Activated CD4-positive, alpha-beta memory T cell treated with anti-CD3 and anti-CD28 coated beads for 36 hours (primary cell): ENCODE measurements around the gene PLA2G4B. TPM values are rescaled to one million over a fixed set of nuclear protein-coding genes. Genes with fewer than 3 reads are reported as not detected.

Source experiments
- CTCF ChIA-PET: fragments of 350-600 bp; sonication (Branson Sonifier 250); formaldehyde crosslinking; loops from one replicate; lab custom pipeline; 2021; ENCODE audit warnings: antibody characterized with exemption, inconsistent platforms; lab: Charles Lee
- POLR2A ChIA-PET: fragments of 350-600 bp; sonication (Branson Sonifier 250); formaldehyde crosslinking; loops from one replicate; lab custom pipeline; 2021; ENCODE audit warnings: antibody characterized with exemption; lab: Charles Lee
- DNase-seq: peaks from one replicate; pipeline ENCODE4 v3.0.0-alpha.2; 2020
- H3K27ac Mint-ChIP-seq: one replicate; pipeline ENCODE4 v1.8.0; 2021; ENCODE audit warnings: mixed read lengths
- H3K27me3 Mint-ChIP-seq: one replicate; pipeline ENCODE4 v1.8.0; 2021; ENCODE audit warnings: mixed read lengths
- H3K36me3 Mint-ChIP-seq: one replicate; pipeline ENCODE4 v1.8.0; 2021; ENCODE audit warnings: mixed read lengths
- H3K4me1 Mint-ChIP-seq: one replicate; pipeline ENCODE4 v1.8.0; 2021; ENCODE audit warnings: low read depth, mixed read lengths
- H3K4me3 Mint-ChIP-seq: one replicate; pipeline ENCODE4 v1.8.0; 2021; ENCODE audit warnings: mild to moderate bottlenecking, mixed read lengths
- H3K9me3 Mint-ChIP-seq: one replicate; pipeline ENCODE4 v1.8.0; 2021; ENCODE audit warnings: mixed read lengths
- intact Hi-C: fragments of 100-400 bp; cut with micrococcal nuclease; formaldehyde crosslinking; loops from one replicate; pipeline ENCODE4 v1.15.1; 2023
- total RNA-seq, 2 experiments: library from RNA; stranded (reverse); gene quantifications; one replicate each; pipeline ENCODE4 v1.2.3, GENCODE V29; 2021

PLA2G4B gene
- total RNA-seq, 2 experiments from 2014 or later = 6.0 to 9.9 TPM

DNA sequence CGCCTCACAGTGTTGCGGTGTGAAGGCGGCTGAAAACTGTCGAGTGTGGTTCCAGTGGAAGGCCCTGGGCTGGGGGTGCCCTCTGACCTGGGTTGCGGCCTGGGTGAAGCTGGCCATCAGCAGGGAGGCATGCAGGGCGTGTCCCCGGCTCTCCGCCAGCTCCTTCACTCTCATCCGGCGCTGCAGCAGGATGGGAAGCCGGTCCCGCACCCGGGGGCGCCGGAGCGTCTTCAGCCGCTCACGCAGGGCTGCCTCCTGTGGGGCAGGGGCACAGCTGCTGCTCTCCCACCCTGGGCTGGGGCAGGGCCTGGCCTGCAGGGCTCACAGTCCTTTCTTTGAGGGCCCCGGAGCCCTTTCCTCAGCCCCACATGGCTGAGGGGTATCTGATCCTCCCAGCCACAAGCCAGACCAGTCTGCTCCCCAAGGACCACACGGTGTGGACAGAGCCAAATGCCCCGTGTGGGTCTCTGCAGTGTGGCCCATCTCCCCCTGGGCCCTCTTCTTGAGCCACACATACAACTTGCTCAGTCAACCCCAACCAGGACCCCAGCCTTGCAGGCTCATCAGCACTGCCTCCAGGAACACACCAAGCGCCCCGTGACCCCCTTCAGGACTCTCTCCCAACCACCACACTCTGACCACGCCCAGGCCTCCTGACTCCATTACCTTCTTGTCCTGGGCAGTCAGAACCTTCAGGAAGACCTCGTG is 28.4 kb downstream of the PLA2G4B start:
- ChIA-PET CTCF (no interaction called here), POLR2A (interaction anchor here (1.3 kb wide), 1 partner anchor 15 kb away, joined by 3 read pairs; no protein-coding TSS in a partner anchor)
- H3K36me3 Mint-ChIP-seq = no peaks in the 10 kb centered on the region
- H3K4me3 Mint-ChIP-seq = no peak overlapping the region
- no peaks in the 10 kb centered on the region for H3K9me3 Mint-ChIP-seq
- H3K27me3 Mint-ChIP-seq = no peaks in the 10 kb centered on the region
- no peak for DNase-seq
- peaks cover 16% of the 10 kb centered on the region for H3K4me1 Mint-ChIP-seq
- intact Hi-C loops = no loop called here
- no peak overlapping the region for H3K27ac Mint-ChIP-seq

DNA sequence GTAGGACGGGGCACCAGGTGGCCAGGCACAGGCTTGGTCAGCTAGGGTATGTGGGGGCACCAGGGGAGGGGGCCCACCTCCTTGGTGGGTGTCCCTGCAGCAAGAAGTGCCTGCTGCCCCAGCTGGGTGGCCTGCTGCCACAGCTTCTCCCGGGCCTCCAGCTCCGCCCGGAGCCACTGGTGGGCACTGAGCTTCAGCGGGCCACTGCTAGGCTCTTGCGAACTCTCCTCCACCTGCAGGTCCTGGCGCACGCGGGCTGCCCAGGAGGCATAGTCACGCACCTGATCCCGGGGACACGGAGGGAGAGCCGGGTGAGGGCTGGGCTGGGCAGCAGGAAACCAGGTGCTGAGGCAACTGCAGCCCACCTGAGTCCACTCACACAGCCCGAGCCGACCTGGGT is 29.7 kb downstream of the PLA2G4B start:
- DNase-seq = no peak
- Mint-ChIP-seq H3K4me3 (no peak overlapping the region), H3K36me3 (no peaks in the 10 kb centered on the region), H3K27ac (no peak overlapping the region), H3K4me1 (peaks cover 20% of the 10 kb centered on the region), H3K9me3 (no peaks in the 10 kb centered on the region), H3K27me3 (no peaks in the 10 kb centered on the region)
- POLR2A ChIA-PET = no interaction called here
- intact Hi-C loops = no loop called here
- CTCF ChIA-PET = interaction anchor here (0.6 kb wide), 1 partner anchor 36 kb away, joined by 3 read pairs; no protein-coding TSS in a partner anchor

DNA sequence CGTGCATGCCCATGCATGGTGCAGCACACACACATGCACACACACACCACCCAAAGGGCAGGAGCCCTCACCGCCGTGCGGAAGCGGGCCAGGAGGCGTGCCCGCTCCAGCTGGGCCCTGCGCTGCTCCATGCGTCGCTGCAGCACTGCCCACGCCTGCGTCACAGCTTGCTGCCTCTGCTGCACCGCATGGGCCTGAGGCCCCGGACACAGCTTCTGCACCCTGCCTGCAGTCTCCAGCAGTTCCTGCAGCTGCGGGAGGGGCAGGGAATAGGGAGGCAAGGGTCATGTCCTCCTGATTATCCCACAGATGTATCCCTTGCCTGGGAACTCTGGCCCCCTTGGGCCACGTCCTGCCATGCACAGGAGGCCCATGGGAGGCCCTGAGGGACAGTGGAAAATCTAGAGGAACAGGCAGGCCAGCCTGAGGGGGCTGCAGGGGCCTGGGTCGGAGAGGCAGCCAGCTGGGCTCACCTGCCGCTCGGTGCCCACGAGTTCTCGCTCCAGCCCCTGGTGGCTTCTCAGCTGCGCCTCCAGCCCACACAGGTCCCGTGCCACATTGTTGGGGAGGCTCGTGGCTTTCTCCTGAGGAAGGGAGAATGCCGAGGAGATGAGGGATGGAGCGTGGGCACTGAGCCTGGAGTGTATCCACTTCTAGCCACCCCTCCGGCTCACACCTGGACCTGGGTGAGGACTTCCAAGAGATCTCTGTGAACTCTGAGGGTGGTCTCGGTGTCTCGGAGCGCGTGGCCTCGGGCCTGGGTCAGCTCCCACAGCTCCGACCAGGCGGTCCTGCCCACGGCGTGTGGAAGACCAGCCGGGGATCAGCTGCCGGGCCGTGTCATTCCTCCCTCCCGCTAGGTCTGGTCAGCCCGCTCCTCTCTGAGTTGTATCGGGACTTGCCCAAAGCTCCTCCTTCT is 31.4 kb downstream of the PLA2G4B start:
- Mint-ChIP-seq H3K27me3 (no peaks in the 10 kb centered on the region), H3K36me3 (no peaks in the 10 kb centered on the region), H3K27ac (peak overlapping the region; percentile 77), H3K4me1 (peaks cover 20% of the 10 kb centered on the region), H3K4me3 (peak overlapping the region; percentile 7), H3K9me3 (no peaks in the 10 kb centered on the region)
- POLR2A ChIA-PET = interaction anchor here (0.8 to 1.3 kb wide), 8 partner anchors 12 to 100 kb away, joined by 3 to 6 read pairs (median 3); no protein-coding TSS in a partner anchor
- intact Hi-C loops = loop anchor here (1.0 kb wide), 2 partner anchors 42 to 67 kb away; partner anchors contain the start of gene JMJD7
- no peak for DNase-seq
- CTCF ChIA-PET = interaction anchor here (0.6 to 1.4 kb wide), 11 partner anchors 23 to 240 kb away, joined by 3 to 8 read pairs (median 4); partner anchors contain the start of gene MAPKBP1

DNA sequence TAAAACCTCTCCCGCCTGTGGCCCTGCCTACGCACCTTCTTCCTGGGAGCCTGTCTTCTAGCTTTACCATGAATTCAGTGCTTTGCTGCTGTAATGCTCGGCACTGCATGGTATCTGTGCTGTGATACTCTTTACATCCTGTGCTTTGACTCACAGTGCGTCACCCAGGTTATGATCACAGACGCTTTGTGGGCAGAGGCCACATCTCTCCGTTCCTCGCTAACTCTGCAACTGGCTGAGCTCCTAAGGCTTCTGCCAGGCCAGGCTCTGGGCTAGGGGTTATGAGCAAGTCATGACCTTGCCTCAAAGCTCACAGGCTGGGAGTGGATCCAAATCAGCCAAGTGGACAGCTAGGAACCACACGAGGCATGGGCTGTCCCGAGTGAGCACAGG is 32.0 kb downstream of the PLA2G4B start:
- POLR2A ChIA-PET = interaction anchor here (0.8 to 1.3 kb wide), 8 partner anchors 11 to 99 kb away, joined by 3 to 6 read pairs (median 3); no protein-coding TSS in a partner anchor
- peak; percentile 87 for DNase-seq
- intact Hi-C loops = loop anchor here (1.0 kb wide), 2 partner anchors 42 to 67 kb away; partner anchors contain the start of gene JMJD7
- no peaks in the 10 kb centered on the region for H3K27me3 Mint-ChIP-seq
- CTCF ChIA-PET = interaction anchor here (0.6 to 1.4 kb wide), 9 partner anchors 22 to 214 kb away, joined by 3 to 8 read pairs (median 4); partner anchors contain the start of gene MAPKBP1
- no peaks in the 10 kb centered on the region for H3K36me3 Mint-ChIP-seq
- H3K27ac Mint-ChIP-seq = peak overlapping the region; percentile 77
- no peaks in the 10 kb centered on the region for H3K9me3 Mint-ChIP-seq
- H3K4me3 Mint-ChIP-seq = peak overlapping the region; percentile 7
- H3K4me1 Mint-ChIP-seq = peaks cover 20% of the 10 kb centered on the region

DNA sequence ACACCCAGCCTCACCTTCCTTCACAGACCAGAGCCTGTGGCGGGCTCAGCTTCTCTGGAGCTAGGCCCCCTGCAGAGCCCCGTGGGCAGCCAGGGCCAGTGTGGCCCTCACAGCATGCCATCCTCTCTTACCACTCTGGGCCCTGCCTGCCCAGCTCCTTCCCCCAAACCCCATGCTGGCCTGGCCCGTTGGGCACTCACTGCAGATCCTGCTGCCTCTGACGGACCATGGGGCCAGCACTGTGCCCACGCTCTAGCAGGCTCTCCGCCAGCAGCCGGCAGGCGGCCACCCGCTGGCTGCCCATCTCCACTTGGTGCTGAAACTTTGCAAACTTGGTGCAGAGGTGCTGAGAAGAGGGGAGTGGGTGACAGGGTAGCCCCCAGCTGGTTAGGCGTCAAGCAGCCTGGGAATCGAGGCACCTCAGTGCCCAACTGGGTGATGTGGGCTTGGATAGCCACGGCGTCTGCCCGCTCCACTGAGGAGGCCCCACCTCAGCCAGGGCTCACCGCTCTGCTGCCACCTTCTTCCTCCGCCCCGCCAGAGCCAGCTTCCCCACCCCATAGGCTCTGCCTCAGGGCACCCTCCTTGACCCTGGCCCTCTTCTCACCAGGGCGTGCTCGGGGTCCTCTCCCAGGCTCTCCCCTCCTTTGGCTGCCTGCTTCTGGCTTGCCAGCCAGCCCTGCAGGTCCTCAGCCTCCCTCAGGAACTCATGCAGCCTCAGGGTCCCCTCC is 32.7 kb downstream of the PLA2G4B start:
- Mint-ChIP-seq H3K4me1 (peaks cover 20% of the 10 kb centered on the region), H3K9me3 (no peaks in the 10 kb centered on the region), H3K36me3 (no peaks in the 10 kb centered on the region), H3K27me3 (no peaks in the 10 kb centered on the region), H3K4me3 (no peak overlapping the region), H3K27ac (peak overlapping the region; percentile 77)
- ChIA-PET CTCF (interaction anchor here (0.8 to 1.4 kb wide), 8 partner anchors 21 to 213 kb away, joined by 3 to 8 read pairs (median 4); partner anchors contain the start of gene MAPKBP1), POLR2A (interaction anchor here (1.2 to 1.3 kb wide), 6 partner anchors 22 to 99 kb away, joined by 3 to 6 read pairs (median 3); no protein-coding TSS in a partner anchor)
- no peak for DNase-seq
- intact Hi-C loops = no loop called here

DNA sequence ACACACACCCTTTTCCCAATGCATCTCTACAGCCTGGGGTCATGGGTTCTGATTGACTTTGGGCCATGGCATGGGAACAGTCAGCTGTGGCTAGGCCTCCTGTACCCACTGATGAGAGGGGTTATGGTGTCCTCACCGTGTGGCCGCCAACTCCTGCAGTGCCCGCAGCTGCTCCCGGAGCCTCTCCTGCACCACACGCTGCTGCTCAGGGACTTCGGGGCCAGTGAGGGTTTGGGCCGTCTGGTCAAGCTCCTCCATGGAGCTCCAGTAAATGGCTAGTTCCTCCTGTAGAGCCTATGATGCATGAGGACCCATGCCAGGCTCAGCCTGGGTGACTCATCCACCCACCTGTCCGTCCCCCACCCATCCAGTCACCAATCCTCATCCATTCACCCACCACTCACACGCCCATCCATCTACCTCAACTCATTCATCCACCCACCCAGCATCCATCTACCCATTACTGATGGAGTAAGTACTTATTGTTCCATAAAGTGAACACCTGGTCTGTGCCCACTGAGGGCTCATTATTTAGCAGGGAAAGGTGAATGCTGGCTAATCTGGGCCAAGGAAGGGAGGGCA is 33.6 kb downstream of the PLA2G4B start:
- no peaks in the 10 kb centered on the region for H3K9me3 Mint-ChIP-seq
- intact Hi-C loops = no loop called here
- ChIA-PET POLR2A (no interaction called here), CTCF (no interaction called here)
- H3K27me3 Mint-ChIP-seq = no peaks in the 10 kb centered on the region
- DNase-seq = no peak
- no peak overlapping the region for H3K4me3 Mint-ChIP-seq
- peaks cover 20% of the 10 kb centered on the region for H3K4me1 Mint-ChIP-seq
- no peak overlapping the region for H3K27ac Mint-ChIP-seq
- H3K36me3 Mint-ChIP-seq = no peaks in the 10 kb centered on the region

DNA sequence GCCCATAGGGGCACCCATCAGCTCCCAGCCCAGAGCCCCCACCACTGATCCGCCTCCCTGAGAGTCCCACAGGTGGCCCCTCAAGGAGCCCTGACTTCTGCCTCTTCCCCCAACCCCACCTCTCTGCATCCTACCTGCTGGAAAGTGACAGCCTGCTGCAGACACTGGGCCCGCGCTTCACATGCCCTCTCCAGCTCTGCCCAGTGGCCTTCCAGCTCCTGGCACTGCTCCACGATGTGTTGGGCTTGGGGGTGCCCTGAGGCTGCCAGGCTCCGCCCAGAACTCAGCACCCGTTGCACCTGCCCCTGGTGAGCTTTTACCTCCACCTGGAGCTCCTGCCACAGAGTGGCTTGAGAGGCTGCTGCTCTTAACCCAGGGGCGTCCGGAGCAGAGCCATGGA is 35.1 kb downstream of the PLA2G4B start:
- ChIA-PET CTCF (no interaction called here), POLR2A (no interaction called here)
- Mint-ChIP-seq H3K27me3 (no peaks in the 10 kb centered on the region), H3K4me3 (no peak overlapping the region), H3K27ac (no peak overlapping the region), H3K9me3 (no peaks in the 10 kb centered on the region), H3K36me3 (no peaks in the 10 kb centered on the region), H3K4me1 (peaks cover 20% of the 10 kb centered on the region)
- DNase-seq = no peak
- intact Hi-C loops = no loop called here

DNA sequence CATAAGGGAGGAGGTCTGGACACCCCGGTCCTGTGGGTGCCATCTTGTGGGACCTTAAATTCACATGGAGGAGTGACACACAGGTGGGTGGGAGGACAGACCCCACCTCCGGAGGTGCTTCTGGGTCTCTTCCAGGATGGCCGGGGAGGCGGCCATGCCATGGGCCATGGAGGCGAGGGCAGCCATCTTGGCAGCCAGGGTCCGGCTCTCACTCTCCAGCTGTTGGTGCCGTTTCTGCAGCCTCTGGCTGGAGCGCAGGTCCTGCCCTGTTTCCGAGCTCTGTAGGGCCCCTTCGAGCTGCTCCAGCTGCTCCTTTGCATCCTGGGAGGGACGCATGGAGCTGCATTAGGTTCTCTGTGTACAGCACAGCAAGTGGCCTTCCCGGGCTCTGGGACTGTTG is 36.1 kb downstream of the PLA2G4B start:
- intact Hi-C loops = no loop called here
- Mint-ChIP-seq H3K36me3 (no peaks in the 10 kb centered on the region), H3K9me3 (no peaks in the 10 kb centered on the region), H3K27me3 (no peaks in the 10 kb centered on the region), H3K4me3 (no peak overlapping the region), H3K4me1 (peaks cover 17% of the 10 kb centered on the region), H3K27ac (no peak overlapping the region)
- ChIA-PET POLR2A (no interaction called here), CTCF (no interaction called here)
- no peak for DNase-seq

DNA sequence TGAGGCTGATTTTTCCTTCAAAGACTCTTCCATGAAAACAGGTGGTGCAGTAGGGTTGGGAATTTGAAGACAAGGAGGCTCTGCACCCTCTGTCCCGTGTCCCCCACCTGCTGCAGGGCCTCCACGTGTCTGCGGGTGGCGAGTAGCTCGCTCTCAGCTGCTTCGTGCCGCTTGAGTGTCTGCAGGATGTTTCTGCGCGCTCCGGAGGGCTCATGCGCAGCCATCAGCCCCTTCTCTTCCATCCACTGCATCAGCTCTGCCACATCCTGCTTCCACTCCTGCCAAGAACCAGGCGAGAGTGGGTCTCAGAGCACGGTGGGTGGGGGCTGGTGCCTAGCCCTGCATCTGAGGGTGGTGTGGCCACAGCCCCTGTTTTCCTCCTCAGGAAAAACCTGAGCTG is 37.4 kb downstream of the PLA2G4B start:
- POLR2A ChIA-PET = no interaction called here
- intact Hi-C loops = no loop called here
- Mint-ChIP-seq H3K4me1 (peaks cover 7% of the 10 kb centered on the region), H3K9me3 (no peaks in the 10 kb centered on the region), H3K27ac (no peak overlapping the region), H3K36me3 (no peaks in the 10 kb centered on the region), H3K27me3 (no peaks in the 10 kb centered on the region), H3K4me3 (no peak overlapping the region)
- CTCF ChIA-PET = interaction anchor here (0.8 to 1.3 kb wide), 3 partner anchors 27 to 103 kb away, joined by 3 read pairs; no protein-coding TSS in a partner anchor
- no peak for DNase-seq

DNA sequence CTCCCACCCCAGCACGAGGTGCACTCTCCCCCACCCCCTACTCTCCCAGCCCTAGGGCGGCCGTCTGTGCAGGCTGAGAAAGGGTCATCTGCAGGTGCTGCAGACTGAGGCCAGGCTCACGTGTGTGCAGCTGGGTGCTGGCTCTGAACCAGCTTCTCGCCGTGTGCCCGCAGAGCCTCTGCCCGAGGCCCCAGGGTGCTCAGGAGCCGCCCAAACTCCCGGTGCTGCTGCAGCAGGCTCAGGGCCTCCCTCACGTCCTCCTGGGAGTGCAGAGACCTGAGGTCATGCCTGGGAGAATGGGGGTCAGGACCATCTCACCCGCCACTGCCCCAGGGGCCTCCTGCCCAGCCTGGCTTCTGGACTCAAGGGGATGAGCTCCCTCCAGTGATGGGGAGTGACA is 38.0 kb downstream of the PLA2G4B start:
- Mint-ChIP-seq H3K4me3 (no peak overlapping the region), H3K9me3 (no peaks in the 10 kb centered on the region), H3K27ac (no peak overlapping the region), H3K27me3 (peaks cover 6% of the 10 kb centered on the region), H3K4me1 (peaks cover 9% of the 10 kb centered on the region), H3K36me3 (no peaks in the 10 kb centered on the region)
- DNase-seq = no peak
- ChIA-PET CTCF (interaction anchor here (1.1 to 1.3 kb wide), 2 partner anchors 26 to 28 kb away, joined by 3 read pairs; no protein-coding TSS in a partner anchor), POLR2A (no interaction called here)
- intact Hi-C loops = no loop called here
